H54 (cell line): Measurements from ENCODE around the gene PYHIN1.
A peak's percentile ranks its signal among the peaks of the same experiment; 100 is the strongest.

ENCODE experiments used
- DNase-seq: peaks from one replicate; pipeline ENCODE4 v3.0.0; 2011; ENCODE audit warnings: low spot score, mixed read lengths; ENCODE audit not compliant: insufficient read length
- FAIRE-seq: peaks from 3 replicates; lab custom pipeline; 2011; peaks lifted over from hg19 to GRCh38; lab: Jason Lieb, UNC
- POLR2A ChIP-seq: IDR thresholded peaks from 2 replicates; pipeline ENCODE4 v1.6.1; 2011; ENCODE audit warnings: low read depth, mild to moderate bottlenecking, low read length

PYHIN1 gene

GRCh38 chr1:159011751-159012150 lies 80.4 kb downstream of the PYHIN1 start:
- no peak for TF ChIP-seq POLR2A
- DNase-seq (no peak), FAIRE-seq (no peak)

- TF ChIP-seq POLR2A: no peak
- no peak for DNase-seq
- FAIRE-seq: no peak
These were observed 81.1 kb downstream of the PYHIN1 start for GRCh38 chr1:159012495-159012894.

GRCh38 chr1:159014003-159014571 lies 82.7 kb downstream of the PYHIN1 start:
- FAIRE-seq: no peak
- no peak for DNase-seq
- no peak for TF ChIP-seq POLR2A

GRCh38 chr1:159014851-159015250 lies 83.5 kb downstream of the PYHIN1 start:
- FAIRE-seq (no peak), DNase-seq (no peak)
- no peak for TF ChIP-seq POLR2A

GRCh38 chr1:159015440-159015909 lies 84.1 kb downstream of the PYHIN1 start:
- DNase-seq (peak; percentile 53), FAIRE-seq (peak; percentile 94)
- no peak for TF ChIP-seq POLR2A

- no peak for DNase-seq
- no peak for TF ChIP-seq POLR2A
- FAIRE-seq: no peak
These were observed 92.4 kb downstream of the PYHIN1 start for GRCh38 chr1:159023723-159024122.

- FAIRE-seq: no peak
- no peak for TF ChIP-seq POLR2A
- no peak for DNase-seq
These were observed 93.7 kb downstream of the PYHIN1 start for GRCh38 chr1:159025043-159025442.
